Transverse colon (tissue), 4 donors: ENCODE measurements around the gene SIT1. TPM values are rescaled to one million over a fixed set of nuclear protein-coding genes. Genes with fewer than 3 reads are reported as not detected.

ENCODE experiments used
- DNase-seq: peaks from one replicate; pipeline ENCODE4 v3.0.0-alpha.2; 2019
- H3K27ac ChIP-seq, 4 donors: fragments of 200-600 bp; sonication (generic); 2 replicates each; pipeline ENCODE4 v1.5.1; 2016 to 2018; ENCODE audit warnings: inconsistent platforms in 4 of 4
- H3K27me3 ChIP-seq: fragments of 200-600 bp; sonication (generic); 2 replicates; pipeline ENCODE4 v1.5.1; 2017; ENCODE audit warnings: inconsistent platforms
- H3K36me3 ChIP-seq, 4 donors: fragments of 200-600 bp; sonication (generic); 2 replicates each; pipeline ENCODE4 v1.5.1; 2017 to 2019; ENCODE audit warnings: inconsistent platforms in 4 of 4
- H3K4me1 ChIP-seq, 4 donors: fragments of 200-600 bp; sonication (generic); 2 replicates each; pipeline ENCODE4 v1.5.1; 2017 to 2020; ENCODE audit warnings: inconsistent platforms in 4 of 4
- H3K4me3 ChIP-seq, 4 donors: fragments of 200-600 bp; sonication (generic); 1 replicate in 1 of 4; 2 replicates in 3 of 4; pipeline versions ENCODE4 v1.5.1 to v1.6.1; 2017 to 2019; ENCODE audit warnings: inconsistent platforms in 4 of 4
- H3K9me3 ChIP-seq, 2 donors: fragments of 200-600 bp; sonication (generic); 2 replicates each; pipeline ENCODE4 v1.5.1; 2017 to 2019; ENCODE audit warnings: inconsistent platforms in 2 of 2
- EP300 ChIP-seq: sonication (generic); formaldehyde crosslinking; IDR thresholded peaks from one replicate; pipeline ENCODE4 v1.6.1; 2017; ENCODE audit warnings: antibody characterized with exemption, low read depth
- POLR2A ChIP-seq: fragments of 450-650 bp; IDR thresholded peaks from one replicate; pipeline ENCODE4 v1.6.1; 2016; ENCODE audit warnings: antibody characterized with exemption, mild to moderate bottlenecking, moderate library complexity
- POLR2AphosphoS5 ChIP-seq, 3 donors: sonication (generic); formaldehyde crosslinking; IDR thresholded peaks; one replicate each; pipeline ENCODE4 v1.6.1; 2016; ENCODE audit warnings: antibody characterized with exemption in 3 of 3
- WGBS, 2 donors: methylation state at CpG; one replicate each; pipeline ENCODE4 v1.1.5; 2018; ENCODE audit warnings: low coverage in 1 of 2; 5-methylcytosine and 5-hydroxymethylcytosine counted together
- in situ Hi-C, 4 donors: fragments of 200-750 bp; cut with MboI; loops; one replicate each; pipeline versions ENCODE4 v1.15.0 to v1.15.1; 2017; ENCODE audit warnings: low sequenced_read_pairs in 3 of 4, low pct_ligation_motif_present in 1 of 4, low pct_unique_long_range_greater_than_20kb in 1 of 4
- intact Hi-C: fragments of 100-400 bp; cut with DNase I; formaldehyde crosslinking; loops from one replicate; pipeline ENCODE4 v1.15.1; 2023; ENCODE audit warnings: low total_unique reads
- total RNA-seq, 4 donors: library from RNA; depleted of rRNA; stranded (reverse); fragments of >200 nt; gene quantifications; one replicate each; pipeline ENCODE4 v1.1.0, GENCODE V29; 2016
- TF ChIP-seq, protein P1 (sequence below), 5 experiments: fragments of 200-600 bp in 3 of 5; fragments of 450-650 bp in 2 of 5; sonication (generic) in 3 of 5; IDR thresholded peaks; 1 replicate in 2 of 5; 2 replicates in 3 of 5; pipeline ENCODE4 v1.5.1; 2016 to 2017; ENCODE audit warnings: antibody characterized with exemption in 5 of 5, inconsistent platforms in 3 of 5, mild to moderate bottlenecking in 2 of 5, moderate library complexity in 1 of 5

Gene SIT1
- total RNA-seq, 4 donors from 2014 or later, result 1.2 to 6.7 (median 3.8) TPM; not detected in 1

DNA sequence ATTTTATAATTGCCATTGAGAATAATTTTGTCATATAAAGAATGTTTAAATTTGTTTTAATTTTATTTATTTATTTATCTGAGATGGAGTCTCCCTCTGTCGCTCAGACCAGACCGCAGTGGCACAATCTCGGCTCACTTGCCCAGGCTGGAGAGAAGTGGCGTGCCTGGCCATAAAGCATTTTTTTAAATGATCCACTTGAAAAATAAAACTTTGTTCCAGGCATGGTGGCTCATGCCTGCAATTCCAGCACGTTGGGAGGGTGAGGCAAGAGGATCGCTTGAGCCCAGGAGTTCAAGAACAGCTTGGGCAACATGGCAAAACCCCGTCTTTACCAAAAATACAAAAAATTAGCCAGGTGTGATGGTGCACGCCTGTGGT, 2.1 kb upstream of the SIT1 start:
- in situ Hi-C loops (loop anchor here in 1 of 4 donors (10.0 kb wide), 1 partner anchor 92 kb away; the partner anchor contains the start of genes GBA2 and RGP1), intact Hi-C loops (no loop called here)
- H3K27me3 ChIP-seq, result no peaks in the 10 kb centered on the region
- no peaks in the 10 kb centered on the region for H3K9me3 ChIP-seq
- no peaks in the 10 kb centered on the region for H3K36me3 ChIP-seq
- no peak for TF ChIP-seq POLR2A
- TF ChIP-seq, protein P1, sequence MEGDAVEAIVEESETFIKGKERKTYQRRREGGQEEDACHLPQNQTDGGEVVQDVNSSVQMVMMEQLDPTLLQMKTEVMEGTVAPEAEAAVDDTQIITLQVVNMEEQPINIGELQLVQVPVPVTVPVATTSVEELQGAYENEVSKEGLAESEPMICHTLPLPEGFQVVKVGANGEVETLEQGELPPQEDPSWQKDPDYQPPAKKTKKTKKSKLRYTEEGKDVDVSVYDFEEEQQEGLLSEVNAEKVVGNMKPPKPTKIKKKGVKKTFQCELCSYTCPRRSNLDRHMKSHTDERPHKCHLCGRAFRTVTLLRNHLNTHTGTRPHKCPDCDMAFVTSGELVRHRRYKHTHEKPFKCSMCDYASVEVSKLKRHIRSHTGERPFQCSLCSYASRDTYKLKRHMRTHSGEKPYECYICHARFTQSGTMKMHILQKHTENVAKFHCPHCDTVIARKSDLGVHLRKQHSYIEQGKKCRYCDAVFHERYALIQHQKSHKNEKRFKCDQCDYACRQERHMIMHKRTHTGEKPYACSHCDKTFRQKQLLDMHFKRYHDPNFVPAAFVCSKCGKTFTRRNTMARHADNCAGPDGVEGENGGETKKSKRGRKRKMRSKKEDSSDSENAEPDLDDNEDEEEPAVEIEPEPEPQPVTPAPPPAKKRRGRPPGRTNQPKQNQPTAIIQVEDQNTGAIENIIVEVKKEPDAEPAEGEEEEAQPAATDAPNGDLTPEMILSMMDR (IDR thresholded peaks at IDR 0.05), result no peak
- no peak for TF ChIP-seq EP300
- TF ChIP-seq POLR2AphosphoS5 (IDR thresholded peaks at IDR 0.05), result no peak
- H3K4me3 ChIP-seq, result no peak overlapping the region
- peak; percentile 47 for DNase-seq
- 68 to 100% methylated on average over 1 to 8 of the region's 8 CpGs for WGBS, 2 donors
- H3K27ac ChIP-seq, result peak overlapping the region; percentile 81 to 86 (median 83)
- H3K4me1 ChIP-seq, result peaks cover 0 to 41% (median 27%) of the 10 kb centered on the region in 4 donors

DNA sequence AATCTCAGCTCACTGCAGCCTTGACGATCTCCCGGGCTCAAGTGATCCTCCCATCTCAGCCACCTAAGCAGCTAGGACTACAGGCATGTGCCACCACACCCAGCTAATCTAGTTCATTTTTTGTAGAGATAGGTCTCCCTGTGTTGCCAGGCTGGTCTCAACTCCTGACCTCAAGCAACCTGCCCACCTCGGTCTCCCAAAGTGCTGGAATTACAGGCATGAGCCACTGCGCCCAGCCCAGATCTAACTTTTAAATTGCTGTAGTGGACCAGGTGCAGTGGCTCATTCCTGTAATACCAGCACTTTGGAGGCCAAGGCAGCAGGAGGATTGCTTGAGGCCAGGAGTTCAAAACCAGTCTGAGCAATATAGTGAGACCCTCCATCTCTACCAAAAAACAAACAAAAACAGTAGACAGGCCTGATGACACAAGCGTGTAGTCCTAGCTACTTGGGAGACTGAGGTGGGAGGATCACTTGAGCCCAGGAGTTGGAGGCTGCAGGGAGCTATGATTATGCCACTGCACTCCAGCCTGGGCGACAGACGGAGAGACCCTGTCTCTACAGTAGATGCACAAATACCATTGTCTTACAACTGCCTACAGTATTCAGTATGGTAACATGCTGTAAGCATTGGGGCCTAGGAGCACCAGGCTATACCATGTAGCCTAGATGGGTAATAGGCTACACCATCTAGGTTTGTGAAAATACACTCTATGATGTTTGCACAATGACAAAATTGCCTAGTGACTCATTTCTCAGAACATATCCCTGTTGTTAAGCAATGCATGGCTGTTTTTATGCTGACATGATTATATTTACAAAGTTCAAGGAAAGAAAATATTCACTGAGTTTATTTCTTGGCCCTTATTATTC, 1.5 kb upstream of the SIT1 start:
- peak overlapping the region; percentile 81 to 86 (median 83) for H3K27ac ChIP-seq
- no peaks in the 10 kb centered on the region for H3K36me3 ChIP-seq
- no peak overlapping the region for H3K4me3 ChIP-seq
- H3K9me3 ChIP-seq, result no peaks in the 10 kb centered on the region
- in situ Hi-C loops (loop anchor here in 1 of 4 donors (10.0 kb wide), 1 partner anchor 93 kb away; the partner anchor contains the start of genes GBA2 and RGP1), intact Hi-C loops (no loop called here)
- peak; percentile 62 for DNase-seq
- 50 to 69% methylated on average over 2 to 7 of the region's 7 CpGs for WGBS, 2 donors
- H3K4me1 ChIP-seq, result peaks cover 2 to 40% (median 26%) of the 10 kb centered on the region in 4 donors
- TF ChIP-seq POLR2AphosphoS5 (IDR thresholded peaks at IDR 0.05) (peak in 2 of 3 donors; percentile 40 to 46), POLR2A (no peak)
- no peaks in the 10 kb centered on the region for H3K27me3 ChIP-seq

DNA sequence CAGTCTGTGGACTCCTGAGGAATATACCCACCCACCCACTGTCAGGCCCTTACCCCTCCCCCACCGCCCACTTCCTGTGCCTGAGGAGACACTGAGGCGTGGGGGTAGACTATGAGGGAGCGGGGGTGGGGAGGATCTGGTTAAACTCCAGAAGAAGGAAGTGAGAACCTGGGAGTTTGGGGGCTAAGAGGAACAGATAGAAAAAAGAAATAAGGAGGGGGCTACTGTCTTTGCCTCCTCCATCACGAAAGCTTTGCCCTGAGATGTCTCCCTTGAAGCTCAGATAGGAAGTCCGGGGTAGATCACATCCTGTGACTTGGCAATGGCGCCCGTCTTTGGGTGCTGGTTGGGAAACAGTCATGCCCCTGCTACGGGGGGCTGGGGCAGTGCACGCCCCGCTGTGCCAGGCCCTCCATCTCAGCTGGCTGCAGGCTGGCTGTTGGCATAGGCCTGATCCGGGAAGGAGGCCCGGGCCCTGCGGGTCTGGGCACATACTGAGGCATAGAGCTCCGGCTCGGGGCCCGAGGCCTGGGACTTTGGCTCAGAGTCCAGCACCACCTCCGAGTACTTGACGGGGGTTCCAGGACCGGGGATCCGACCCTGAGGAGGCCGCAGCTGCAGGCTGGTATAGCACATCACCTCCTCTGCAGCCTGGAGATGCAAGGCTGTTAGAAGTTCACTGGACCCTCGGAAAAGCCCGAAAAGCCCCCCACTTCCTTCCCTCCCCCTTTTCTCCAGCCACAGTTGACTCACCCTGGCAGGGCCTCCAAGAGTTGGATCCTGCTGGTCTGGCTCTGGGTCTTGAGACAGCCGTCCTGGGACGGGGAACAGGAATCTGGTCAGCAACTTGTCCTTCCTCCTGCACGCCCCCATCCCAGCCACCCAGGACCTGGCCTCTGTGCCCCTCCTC, 1.0 kb downstream of the SIT1 start:
- TF ChIP-seq, protein P1 (IDR thresholded peaks at IDR 0.05), result no peak
- TF ChIP-seq EP300, result no peak
- no peak for TF ChIP-seq POLR2A
- no peak for TF ChIP-seq POLR2AphosphoS5 (IDR thresholded peaks at IDR 0.05)
- intact Hi-C loops (no loop called here), in situ Hi-C loops (loop anchor here in 1 of 4 donors (10.0 kb wide), 1 partner anchor 95 kb away; the partner anchor contains the start of genes GBA2 and RGP1)
- DNase-seq, result no peak
- Histone ChIP-seq H3K9me3 (no peaks in the 10 kb centered on the region), H3K4me1 (peaks cover 4 to 42% (median 26%) of the 10 kb centered on the region in 4 donors), H3K27me3 (no peaks in the 10 kb centered on the region), H3K4me3 (peak overlapping the region in 1 of 4 donors; percentile 35), H3K36me3 (no peaks in the 10 kb centered on the region), H3K27ac (peak overlapping the region; percentile 55 to 86 (median 74))
- 39 to 68% methylated on average over 3 to 26 of the region's 26 CpGs for WGBS, 2 donors

DNA sequence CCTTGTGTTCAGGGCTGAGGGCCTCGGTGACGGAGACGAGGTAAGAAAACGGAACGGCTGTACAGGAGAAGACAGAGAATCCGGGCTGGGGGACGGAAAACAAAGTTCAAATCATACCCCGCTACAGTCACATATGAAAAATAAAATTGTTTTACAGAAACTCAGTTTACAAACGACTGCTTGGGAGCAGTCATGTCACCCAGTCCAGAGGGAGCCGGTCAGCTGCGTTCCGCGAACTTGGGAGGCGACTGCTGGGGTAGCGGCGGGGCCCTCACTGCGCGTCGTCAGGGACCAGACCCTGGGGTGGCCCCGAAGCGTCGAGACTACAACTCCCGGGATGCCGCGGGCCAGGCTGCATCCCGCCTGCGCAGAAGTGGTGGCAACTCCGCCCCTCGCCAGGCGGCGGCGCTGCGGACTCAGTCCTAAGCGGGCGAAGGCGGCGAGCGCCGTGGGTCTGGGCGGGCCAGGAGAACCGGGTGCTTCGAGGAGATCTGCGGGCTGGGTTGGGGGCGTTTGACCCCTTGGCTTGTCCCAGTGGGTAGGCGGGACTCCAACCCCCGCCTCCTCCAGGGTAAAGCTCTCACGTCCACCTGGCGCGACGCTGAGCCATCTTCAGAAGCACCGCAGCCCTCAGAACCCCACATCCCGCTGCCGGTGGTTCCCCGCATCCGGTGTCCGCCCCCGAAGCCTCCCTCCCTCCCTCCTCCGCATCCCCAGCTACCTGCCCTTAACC, 4.0 kb downstream of the SIT1 start:
- no peaks in the 10 kb centered on the region for H3K9me3 ChIP-seq
- 0% methylated on average over 8 to 40 of the region's 58 CpGs for whole genome bisulfite sequencing, 2 donors
- H3K27me3 ChIP-seq, result no peaks in the 10 kb centered on the region
- intact Hi-C loops (no loop called here), in situ Hi-C loops (no loop called here)
- TF ChIP-seq, protein P1 (IDR thresholded peaks at IDR 0.05), result peak; percentile 88 to 98 (median 96)
- TF ChIP-seq POLR2A (peak; percentile 90), POLR2AphosphoS5 (IDR thresholded peaks at IDR 0.05) (peak; percentile 90 to 97 (median 96)), EP300 (no peak)
- peak; percentile 96 for DNase-seq
- H3K4me1 ChIP-seq, result peaks cover 4 to 26% (median 15%) of the 10 kb centered on the region in 4 donors
- H3K36me3 ChIP-seq, result no peaks in the 10 kb centered on the region
- peak overlapping the region; percentile 50 to 68 (median 56) for H3K4me3 ChIP-seq
- H3K27ac ChIP-seq, result peak overlapping the region; percentile 81 to 97 (median 92)
